Activated CD4-positive, alpha-beta T cell treated with anti-CD3 and anti-CD28 coated beads for 4 hours (primary cell): ENCODE measurements around the gene FAM107A.
"Not testable (repeated sequence)": the region's sequence is repeated elsewhere in the genome, so short reads cannot be mapped to it uniquely, and the experiment has no call there.

Source experiments
- DNase-seq, 2 donors: peaks; one replicate each; pipeline ENCODE4 v3.0.0-alpha.2; 2020

The FAM107A gene

GRCh38 chr3:58535531-58536500 is 41.4 kb downstream of the FAM107A start:
- DNase-seq = no peak

DNA sequence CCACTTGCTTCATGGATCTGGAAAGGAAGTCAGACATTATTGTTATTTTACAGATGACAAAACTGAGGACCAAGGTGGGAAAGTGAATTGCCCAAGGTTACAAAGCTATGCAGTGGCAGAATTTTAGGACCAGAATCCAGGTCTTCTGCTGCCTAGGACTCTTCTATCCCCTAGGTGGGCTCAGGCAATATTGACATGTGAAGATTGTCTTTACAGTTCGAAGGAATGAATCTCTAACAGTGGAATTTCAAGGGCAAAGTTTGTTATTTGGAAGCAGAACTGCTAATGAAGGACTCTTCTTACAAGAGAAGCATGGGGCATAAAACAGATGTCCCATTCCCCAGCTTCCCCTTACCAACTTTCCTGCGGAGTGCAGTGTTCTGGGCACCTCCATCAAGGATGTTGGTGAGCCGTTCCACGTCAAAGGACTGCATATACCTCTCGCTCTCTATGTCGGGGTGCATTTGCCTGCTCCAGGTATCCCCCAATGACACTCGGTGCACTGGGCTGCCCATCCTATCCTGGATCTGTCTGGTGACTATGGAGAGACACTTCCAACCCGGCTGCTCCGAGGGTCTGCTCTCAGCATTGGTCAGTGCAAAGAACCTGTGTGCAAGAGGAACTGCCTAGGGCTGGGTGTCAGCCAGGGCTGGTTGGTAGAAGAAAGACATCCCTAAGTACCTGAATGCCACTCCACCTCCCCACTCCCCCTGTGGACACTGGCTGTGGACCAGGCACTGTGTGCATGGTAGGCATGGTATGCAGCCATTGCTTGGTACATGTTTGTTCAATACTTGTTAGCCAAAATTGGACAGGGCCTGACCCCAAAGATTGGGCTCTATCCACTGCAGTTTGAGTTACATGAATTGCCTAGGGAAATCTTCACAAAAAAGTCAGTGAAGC is 42.3 kb downstream of the FAM107A start:
- no peak for DNase-seq

GRCh38 chr3:58532794-58533220 is 44.4 kb downstream of the FAM107A start:
- peak; percentile 80 to 83 for DNase-seq

DNA sequence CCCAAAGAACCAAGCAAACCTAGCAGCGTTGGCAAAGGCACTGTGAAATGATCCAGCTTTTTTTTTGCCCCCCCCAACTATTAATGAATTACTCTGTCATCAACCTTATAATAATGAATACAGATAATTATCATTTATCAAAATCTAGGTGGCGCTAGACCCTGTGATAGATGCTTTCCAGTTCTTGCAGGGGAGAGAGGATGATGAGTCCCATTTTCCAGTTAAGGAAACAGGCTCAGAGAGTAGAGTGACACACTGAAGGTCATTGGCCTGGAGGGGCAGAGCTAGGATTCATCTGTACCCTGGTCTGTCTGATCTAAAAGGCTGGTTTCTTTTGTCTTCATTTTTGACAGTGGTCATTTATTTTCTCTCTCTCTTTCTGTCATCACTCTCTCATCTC is 45.2 kb downstream of the FAM107A start:
- DNase-seq = no peak

DNA sequence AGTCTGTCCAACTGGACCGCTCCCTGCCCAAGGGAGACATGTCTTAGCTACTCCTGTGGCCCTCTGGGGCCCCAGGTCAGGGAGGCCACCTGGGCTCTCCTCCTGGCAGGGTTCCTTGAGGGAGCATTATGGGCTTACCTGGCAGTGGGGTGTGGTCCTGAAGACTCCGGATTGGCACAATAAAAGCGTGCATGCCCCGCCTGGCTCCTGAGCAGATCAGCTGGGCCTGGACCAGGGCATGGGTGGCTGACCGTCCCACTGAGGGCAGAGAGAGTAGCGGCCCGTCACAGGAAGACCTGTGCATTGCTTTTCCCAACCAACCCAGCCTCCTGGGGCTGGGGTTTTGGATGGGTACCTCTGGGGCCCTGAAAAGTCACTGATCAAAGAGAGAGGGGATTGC is 45.6 kb downstream of the FAM107A start:
- no peak for DNase-seq

GRCh38 chr3:58530354-58530865 is 46.8 kb downstream of the FAM107A start:
- DNase-seq = no peak

- DNase-seq = no peak
These were observed 47.5 kb downstream of the FAM107A start for GRCh38 chr3:58529516-58530353.

DNA sequence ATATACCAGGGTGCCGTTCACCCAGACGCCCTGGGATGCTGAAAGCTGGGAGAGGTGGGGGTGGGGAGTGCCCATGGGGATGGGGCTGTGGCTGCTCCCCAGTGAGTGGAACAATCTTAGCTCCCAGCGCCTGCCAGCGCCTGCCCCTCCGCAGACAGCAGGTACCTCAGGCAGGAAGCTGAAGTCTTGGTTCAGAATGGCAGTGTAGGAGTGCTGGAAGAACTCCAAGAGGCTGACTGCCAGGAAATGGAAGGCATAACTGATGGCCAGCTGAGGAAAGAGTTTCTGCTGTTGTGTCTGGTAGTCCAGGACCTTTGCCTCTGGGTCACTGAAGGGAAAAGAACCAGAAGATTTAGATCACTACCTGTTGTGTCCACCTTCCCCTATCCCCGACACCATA is 48.6 kb downstream of the FAM107A start:
- no peak for DNase-seq

GRCh38 chr3:58527440-58527839 is 49.8 kb downstream of the FAM107A start:
- DNase-seq = not testable (repeated sequence)

DNA sequence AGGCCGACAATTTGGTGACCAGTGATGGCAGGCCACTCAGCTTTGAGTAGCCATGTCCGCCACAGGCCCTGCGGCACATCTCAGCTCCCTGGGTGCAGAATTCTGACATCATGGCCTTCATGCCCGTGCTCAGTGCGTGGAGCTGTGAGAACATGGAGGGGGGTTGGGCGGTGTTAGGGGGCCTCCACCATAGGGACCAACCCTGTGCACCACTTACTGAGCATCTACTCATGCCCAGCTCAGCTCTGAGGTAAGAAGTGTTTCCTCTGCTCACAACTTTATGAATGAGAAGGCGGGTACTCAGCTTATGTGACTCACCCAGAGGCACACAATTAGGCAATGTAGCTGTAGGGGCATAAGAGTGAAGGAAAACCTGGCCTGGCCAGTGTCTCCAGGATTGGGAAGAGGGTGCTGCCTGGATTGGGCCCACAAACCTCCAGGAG is 50.7 kb downstream of the FAM107A start:
- DNase-seq = no peak

DNA sequence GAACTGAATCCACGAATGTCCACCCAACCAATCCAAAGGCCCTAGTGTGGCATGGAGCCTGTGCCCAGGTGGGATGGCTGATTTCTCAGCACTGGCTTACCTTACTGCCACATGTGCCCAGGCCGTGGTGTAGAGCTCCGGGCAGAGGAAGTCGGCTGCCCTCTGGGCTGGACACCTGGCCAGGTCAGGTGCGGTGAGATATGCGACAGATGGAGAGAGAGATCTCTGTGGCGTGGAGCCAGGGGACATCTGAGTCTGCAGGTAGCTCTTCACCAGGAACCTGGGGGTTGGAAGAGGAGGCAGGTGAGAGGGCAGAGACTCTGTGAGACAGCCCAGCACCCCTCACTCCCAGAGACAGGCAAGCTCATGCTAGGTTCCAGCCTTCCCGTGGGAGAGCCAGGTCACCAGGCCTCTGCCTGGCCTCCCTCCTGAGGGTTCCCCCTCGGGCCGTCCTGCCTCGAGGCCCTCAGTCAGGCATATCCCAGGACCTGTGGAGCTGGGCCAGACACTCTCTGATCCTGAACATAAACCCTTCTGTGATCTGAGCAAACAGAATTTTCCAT is 52.8 kb downstream of the FAM107A start:
- no peak for DNase-seq

DNA sequence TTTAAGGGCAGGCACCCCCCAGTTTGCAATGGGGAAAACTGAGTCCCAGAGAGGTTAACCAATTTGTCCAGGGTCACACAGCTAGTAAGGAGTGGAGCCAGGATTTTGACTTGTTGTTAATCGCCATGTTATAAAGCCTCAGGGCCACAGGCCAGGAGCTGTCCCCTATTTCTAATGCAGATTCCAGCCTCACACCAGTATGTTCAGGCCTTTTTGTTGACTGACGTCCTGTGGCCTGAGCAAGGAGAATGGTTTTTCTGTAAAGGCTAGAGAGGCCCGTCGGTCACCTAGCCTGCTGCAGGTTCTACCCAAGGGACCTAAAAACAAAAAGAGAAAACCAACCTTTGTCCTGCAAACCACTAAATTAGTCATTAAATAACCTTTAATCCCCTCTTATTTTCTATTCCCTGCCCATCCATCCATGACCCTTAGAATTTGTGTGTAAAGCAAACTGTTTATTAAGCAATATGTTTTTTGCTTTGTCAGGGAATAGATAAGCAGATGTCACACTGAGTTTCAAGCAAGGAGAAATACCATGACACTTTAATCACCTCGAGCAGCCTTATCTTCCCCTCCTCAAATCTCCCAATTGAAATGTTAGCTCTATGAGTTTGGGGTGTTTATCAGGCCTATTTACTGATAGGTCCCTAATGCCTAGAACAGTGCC is 54.3 kb downstream of the FAM107A start:
- DNase-seq = no peak

GRCh38 chr3:58521917-58522631 is 55.1 kb downstream of the FAM107A start:
- DNase-seq = no peak

DNA sequence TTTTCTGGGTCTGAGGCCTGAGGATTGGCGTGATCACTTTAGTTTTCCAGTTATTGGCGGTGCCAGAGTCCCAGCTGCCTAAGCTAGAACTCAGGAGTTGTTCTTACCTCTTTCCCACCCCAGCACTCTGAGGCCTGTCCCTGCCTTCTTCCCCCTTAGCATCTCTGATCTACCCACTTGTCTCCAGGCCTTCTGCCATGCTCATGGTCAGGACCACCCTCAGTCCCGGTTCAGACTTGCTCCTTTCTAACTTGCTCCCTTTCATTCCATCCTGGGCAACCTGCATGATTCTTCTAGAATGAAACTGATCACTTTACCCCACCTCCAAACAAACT is 55.9 kb downstream of the FAM107A start:
- no peak for DNase-seq

DNA sequence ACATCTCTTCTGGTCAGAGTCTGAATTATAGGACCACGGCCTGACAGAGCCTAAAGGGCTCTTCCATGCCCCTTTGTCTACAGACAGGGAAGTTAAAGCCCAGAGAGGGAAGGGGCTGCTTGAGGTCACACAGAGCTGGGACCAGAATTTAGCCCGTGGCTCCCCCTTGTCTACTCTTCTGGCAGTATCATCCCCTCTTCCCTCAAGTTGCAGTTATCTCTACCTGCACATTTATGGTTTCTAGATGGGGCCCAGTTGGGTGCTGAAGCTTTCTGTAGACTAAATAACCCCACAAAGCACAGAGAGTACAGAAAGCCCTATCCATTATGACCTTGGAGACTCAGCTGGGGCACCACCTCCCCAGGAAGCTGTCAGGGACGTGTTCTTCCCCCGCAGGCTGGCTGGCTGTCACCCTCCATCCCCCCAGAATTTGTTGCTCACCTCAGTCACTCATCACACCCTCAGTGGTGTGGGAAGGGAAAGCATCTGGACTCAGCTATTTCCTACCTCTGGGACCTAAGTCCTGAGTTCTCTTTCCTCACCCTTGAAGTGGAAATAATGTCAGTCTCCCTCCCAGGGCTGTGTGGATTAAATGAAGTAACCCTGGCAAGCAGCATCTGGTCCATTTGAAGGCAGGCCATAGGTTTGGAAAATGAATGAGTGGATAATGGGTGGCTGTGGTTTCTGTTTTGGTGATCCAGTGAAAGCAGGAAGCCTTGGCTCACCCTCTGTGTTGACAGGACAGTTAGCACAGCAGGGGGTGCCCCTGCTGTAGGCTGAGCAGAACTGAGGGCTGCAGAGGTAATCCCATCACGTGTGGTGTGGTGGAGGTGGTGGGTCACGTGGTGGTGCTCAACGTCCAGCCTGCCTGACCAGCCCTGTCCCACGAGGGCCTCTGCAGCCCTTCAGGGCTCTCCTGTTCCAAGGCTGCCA is 56.5 kb downstream of the FAM107A start:
- DNase-seq = no peak

DNA sequence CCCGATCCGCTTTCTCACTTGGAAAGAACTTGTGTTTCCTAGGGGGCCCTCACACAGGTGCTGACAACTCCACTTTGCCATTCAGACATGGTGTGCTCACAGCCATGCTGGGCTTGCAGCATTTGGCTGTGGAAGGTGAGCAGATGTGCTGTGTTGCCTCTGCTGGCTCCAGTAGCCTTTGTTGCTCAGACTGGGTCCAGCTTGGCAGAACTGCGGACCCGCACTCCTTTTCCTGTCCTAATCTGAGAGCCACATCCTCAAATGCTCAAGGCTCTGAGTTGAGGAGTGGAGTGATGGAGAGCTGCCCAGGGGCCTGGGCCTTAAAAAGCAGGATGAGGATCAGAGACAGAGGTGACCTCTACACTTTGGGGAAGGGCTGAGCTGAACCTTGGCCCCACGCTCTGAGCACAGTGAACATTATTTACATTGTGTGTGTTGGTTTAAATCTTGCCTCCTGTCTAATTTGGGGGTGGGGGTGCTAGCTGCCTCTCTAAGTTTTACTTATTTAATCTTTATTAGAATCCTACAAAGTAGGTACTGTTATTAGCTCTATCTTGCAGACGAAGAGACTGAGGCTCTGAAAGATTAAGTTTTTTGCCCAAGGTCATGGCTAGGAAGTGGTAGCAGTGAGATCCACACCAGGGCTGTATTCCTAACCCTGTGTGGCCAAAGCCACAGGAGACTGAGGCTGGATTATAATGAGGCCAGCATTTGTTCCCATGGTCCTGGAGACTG is 57.4 kb downstream of the FAM107A start:
- no peak for DNase-seq

GRCh38 chr3:58518291-58518789 is 58.9 kb downstream of the FAM107A start:
- DNase-seq = no peak

- no peak for DNase-seq
These were observed 62.8 kb downstream of the FAM107A start for GRCh38 chr3:58514405-58514804.
